Activated CD4-positive, CD25-positive, alpha-beta regulatory T cell (primary cell): ENCODE data around the gene TDRD1.

ENCODE experiments used
- DNase-seq, 4 experiments: peaks; one replicate each; lab custom pipeline; 2025; lab: John Stamatoyannopoulos, UW

Gene TDRD1

GRCh38 chr10:114266521-114266920, 87.4 kb downstream of the TDRD1 start:
- no peak for DNase-seq

- DNase-seq = no peak
Measured at GRCh38 chr10:114271075-114271778, 92.1 kb downstream of the TDRD1 start.

DNA sequence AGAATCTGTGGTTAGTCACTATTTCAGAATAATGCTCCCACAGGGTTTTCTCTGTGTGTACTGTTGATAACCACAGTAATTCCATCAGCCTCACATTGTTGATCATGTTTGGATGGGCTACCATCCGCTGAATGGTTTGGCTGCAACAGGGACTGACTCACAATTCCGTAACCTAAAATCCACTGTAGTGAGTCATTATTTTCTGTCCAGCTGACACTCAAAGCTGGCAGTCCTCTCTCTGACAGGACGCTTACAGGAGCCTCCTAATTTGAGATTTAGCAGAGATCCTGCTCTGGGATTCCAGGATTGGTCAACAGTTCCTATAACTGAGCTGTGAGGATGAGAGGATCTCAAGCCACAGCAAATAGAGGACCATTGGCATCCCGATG, 92.6 kb downstream of the TDRD1 start:
- DNase-seq = no peak

GRCh38 chr10:114272696-114273095, 93.5 kb downstream of the TDRD1 start:
- DNase-seq = no peak

DNA sequence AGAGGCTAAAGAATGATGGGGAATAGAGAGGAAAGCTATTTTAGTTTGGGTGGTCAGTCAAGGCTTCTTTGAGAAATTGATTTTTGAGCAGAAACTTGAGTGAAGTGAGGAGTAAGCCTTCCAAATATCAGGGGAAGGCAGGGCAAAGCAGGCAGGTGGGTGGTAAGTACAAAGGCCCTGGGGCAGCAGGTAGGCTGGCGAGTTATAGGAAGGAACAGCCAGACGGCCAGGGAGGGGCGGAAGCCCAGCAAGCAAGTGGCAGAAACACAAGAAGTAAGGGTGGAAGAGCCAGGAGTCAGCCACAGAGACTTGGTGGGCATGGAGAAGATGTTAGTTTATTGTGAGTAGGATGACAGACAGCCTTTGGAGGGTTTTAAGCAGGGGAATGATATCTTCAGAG, 94.8 kb downstream of the TDRD1 start:
- DNase-seq = no peak

DNA sequence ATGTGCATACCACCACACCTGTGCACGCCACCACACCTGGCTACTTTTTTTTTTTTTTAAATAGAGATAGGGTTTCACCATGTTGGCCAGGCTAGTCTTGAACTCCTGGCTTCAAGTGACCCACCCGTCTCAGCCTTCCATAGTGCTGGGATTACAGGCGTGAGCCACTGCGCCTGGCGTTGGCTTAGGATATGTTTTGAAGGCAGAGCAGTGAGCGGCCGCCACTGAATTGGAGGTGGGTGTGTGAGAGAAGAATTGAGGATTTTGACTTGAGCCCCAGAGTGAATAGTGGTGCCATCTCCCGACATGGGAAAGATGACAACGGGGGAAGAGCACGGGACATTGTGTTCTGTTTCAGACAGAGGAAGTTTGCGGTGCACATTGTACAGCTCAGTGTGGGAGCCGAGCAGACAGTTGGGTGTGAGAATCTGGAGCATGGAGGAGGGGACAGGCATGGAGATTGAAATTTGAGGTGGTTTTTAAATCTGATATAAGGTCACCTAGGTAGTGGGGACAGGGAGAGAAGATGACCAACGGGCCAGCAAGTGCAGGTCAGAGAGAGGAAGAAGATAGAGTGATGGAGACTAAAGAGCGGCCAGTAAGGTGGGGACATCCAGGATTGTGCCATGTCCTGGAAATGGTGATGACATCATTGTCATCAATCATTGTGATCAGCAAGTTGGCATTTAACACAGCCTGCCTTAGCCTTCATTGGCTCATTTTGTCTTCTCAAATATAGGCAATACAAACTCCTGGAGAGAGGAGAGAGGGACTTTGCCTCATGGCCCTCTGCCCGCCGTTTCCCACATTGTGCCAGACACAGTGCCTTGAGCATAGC, 95.7 kb downstream of the TDRD1 start:
- no peak for DNase-seq

GRCh38 chr10:114276066-114276465, 96.9 kb downstream of the TDRD1 start:
- no peak for DNase-seq

GRCh38 chr10:114276671-114277070, 97.5 kb downstream of the TDRD1 start:
- DNase-seq = no peak

DNA sequence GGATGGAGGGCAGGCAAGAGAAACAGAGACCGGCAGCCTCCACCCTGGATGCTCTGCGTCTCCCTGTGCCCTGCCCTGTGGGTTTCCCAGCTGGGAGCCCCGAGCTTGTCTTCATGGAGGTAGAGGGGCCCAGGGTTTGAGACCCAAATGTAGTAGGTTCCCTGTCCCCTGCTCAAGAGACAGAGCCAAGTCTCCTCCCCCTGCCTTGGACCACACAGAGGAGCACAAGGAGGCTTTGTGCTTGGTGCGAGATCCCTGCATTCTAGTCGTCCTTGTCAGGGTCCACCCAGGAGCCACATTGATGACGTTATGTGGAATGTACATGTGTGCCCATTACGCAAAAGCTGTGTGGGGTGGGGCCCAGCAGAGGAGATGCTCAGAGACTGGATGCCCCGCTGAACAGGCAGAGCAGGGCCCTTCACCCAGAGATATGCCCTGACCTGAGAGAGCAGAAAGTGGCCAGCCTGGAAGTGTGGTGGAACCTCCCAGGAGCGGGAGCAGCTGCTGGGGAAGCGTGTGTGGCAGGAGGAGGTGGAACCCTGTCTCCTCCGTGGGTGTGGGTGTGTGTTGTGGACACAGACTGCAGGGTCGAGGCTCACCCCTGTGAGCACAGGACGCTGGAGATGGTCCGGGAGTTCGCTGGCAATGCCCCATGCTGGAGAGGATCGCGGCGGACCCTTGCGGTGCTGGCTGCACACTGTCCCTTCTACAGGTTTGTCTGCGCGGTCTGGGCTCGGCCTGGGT, 99.2 kb downstream of the TDRD1 start:
- DNase-seq = no peak

- DNase-seq = no peak
Measured at GRCh38 chr10:114278884-114279191, 99.7 kb downstream of the TDRD1 start.

DNA sequence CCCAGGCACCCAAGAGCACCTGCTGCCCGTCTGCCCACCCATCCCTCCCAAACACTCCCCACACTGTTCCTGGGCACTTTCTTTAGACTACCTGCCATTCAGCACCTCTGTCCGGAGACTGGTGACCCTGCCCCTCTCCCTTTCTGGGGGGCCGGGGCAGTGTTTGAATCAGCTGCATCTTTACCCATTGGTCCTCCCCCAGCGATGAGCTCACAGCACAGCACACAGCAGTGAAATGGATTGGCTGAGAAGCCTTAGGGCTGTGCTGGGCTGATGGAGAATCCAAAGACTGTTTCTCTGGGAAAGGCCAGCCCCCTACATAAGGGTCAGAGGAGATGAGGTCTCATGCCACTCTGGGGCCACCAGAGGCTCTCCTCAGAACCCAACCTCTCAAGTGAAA, 100.1 kb downstream of the TDRD1 start:
- no peak for DNase-seq

- DNase-seq = no peak
Measured at GRCh38 chr10:114279901-114280644, 100.9 kb downstream of the TDRD1 start.

GRCh38 chr10:114281006-114281405, 101.9 kb downstream of the TDRD1 start:
- DNase-seq = no peak

GRCh38 chr10:114281461-114281860, 102.3 kb downstream of the TDRD1 start:
- no peak for DNase-seq
